ENCODE results near the gene C11orf68.

DNA sequence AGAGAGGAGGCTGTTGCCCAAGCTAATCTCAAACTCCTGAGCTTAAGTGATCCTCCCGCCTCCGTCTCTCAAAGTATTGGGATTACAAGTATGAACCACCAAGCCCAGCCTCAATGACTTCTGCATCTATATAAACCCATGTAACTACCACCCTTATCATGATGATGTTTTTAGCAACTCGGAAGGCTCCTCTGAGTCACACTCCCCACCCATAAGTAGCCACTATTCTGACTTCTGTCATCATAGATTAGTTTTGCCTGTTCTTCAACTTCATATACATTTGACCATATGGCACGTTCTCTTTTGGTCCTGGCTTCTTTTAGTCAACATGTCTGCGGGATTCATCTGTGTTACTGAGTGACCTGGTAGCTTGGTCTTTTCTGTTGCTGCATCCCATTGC is 12.3 kb downstream of the C11orf68 start:
- TF ChIP-seq, protein P1, sequence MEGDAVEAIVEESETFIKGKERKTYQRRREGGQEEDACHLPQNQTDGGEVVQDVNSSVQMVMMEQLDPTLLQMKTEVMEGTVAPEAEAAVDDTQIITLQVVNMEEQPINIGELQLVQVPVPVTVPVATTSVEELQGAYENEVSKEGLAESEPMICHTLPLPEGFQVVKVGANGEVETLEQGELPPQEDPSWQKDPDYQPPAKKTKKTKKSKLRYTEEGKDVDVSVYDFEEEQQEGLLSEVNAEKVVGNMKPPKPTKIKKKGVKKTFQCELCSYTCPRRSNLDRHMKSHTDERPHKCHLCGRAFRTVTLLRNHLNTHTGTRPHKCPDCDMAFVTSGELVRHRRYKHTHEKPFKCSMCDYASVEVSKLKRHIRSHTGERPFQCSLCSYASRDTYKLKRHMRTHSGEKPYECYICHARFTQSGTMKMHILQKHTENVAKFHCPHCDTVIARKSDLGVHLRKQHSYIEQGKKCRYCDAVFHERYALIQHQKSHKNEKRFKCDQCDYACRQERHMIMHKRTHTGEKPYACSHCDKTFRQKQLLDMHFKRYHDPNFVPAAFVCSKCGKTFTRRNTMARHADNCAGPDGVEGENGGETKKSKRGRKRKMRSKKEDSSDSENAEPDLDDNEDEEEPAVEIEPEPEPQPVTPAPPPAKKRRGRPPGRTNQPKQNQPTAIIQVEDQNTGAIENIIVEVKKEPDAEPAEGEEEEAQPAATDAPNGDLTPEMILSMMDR (IDR thresholded peaks at IDR 0.05), result no peak
- TF ChIP-seq POLR2A (IDR thresholded peaks at IDR 0.05), result no peak

All from uterus (tissue), 2 donors.